Endothelial cell of umbilical vein (primary cell): ENCODE data around the gene HOXC5. TPM values are rescaled to one million over a fixed set of nuclear protein-coding genes. Genes with fewer than 3 reads are reported as not detected.

Experiments used
- BruUV-seq: library from RNA; stranded (reverse); fragments of 400-500 nt; replicated peaks from 2 replicates; lab custom pipeline; 2021; lab: Mats Ljungman, UMichigan
- CTCF ChIA-PET: fragments of 300-600, 350-600 bp; sonication (Branson Sonifier 250); formaldehyde crosslinking; loops from one replicate; lab custom pipeline; 2021; ENCODE audit warnings: antibody characterized with exemption, inconsistent platforms; lab: Charles Lee
- POLR2A ChIA-PET: fragments of 300-600, 350-600 bp; sonication (Branson Sonifier 250); formaldehyde crosslinking; loops from one replicate; lab custom pipeline; 2021; ENCODE audit warnings: antibody characterized with exemption, inconsistent platforms; lab: Charles Lee
- DNase-seq: peaks from one replicate; pipeline ENCODE4 v3.0.0-alpha.2; 2011; ENCODE audit warnings: low read depth, low spot score
- FAIRE-seq: peaks from 2 replicates; lab custom pipeline; 2011; peaks lifted over from hg19 to GRCh38; lab: Jason Lieb, UNC
- H2AFZ ChIP-seq: 2 replicates; pipeline ENCODE4 v1.6.0; 2012; ENCODE audit warnings: low read depth, low read length, control low read depth, inconsistent platforms
- H3K27ac ChIP-seq: 2 replicates; pipeline ENCODE4 v1.5.1; 2011; ENCODE audit warnings: low read depth, mild to moderate bottlenecking, control low read depth, low read length, moderate library complexity; ENCODE audit not compliant: insufficient read depth
- H3K27me3 ChIP-seq, 2 experiments: 2 replicates each; pipeline versions ENCODE4 v1.6.0 to v1.6.1; 2011; ENCODE audit warnings: low read length in 2 of 2, mixed read lengths in 1 of 2; ENCODE audit not compliant: control insufficient read depth in 2 of 2, insufficient read depth in 2 of 2
- H3K36me3 ChIP-seq, 2 experiments: 2 replicates in 1 of 2; 3 replicates in 1 of 2; pipeline ENCODE4 v1.5.1; 2011; ENCODE audit warnings: low read length in 2 of 2, mild to moderate bottlenecking in 1 of 2, moderate library complexity in 1 of 2; ENCODE audit not compliant: control insufficient read depth in 2 of 2, insufficient read depth in 2 of 2; ENCODE audit errors: extremely low read depth in 1 of 2
- H3K4me1 ChIP-seq: 3 replicates; pipeline ENCODE4 v1.5.1; 2011; ENCODE audit warnings: mild to moderate bottlenecking, low read length; ENCODE audit not compliant: control insufficient read depth, insufficient read depth; ENCODE audit errors: extremely low read depth
- H3K4me2 ChIP-seq: 2 replicates; pipeline ENCODE4 v1.6.1; 2011; ENCODE audit warnings: low read length, control low read depth, mixed read lengths; ENCODE audit not compliant: insufficient read depth
- H3K4me3 ChIP-seq, 3 experiments: fragments of 200-600 bp in 1 of 3; sonication (generic), shearing (Covaris generic) in 1 of 3; replicated peaks in 1 of 3; 2 replicates each; pipeline ENCODE4 v1.5.1; 2011 to 2016; ENCODE audit warnings: control low read depth in 3 of 3, low read length in 3 of 3, mild to moderate bottlenecking in 2 of 3, inconsistent platforms in 1 of 3, low read depth in 1 of 3, moderate library complexity in 1 of 3; ENCODE audit not compliant: insufficient read depth in 1 of 3
- H3K79me2 ChIP-seq: 2 replicates; pipeline ENCODE4 v1.6.0; 2012; ENCODE audit warnings: low read length, inconsistent platforms; ENCODE audit not compliant: control insufficient read depth, insufficient read depth
- H3K9ac ChIP-seq: replicated peaks from 2 replicates; pipeline ENCODE3; 2011; ENCODE audit warnings: low read length, control low read depth; ENCODE audit not compliant: insufficient read depth; ENCODE audit errors: extremely low read depth
- H3K9me1 ChIP-seq: replicated peaks from 3 replicates; pipeline ENCODE4 v1.6.0; 2011; ENCODE audit warnings: mild to moderate bottlenecking, low read length; ENCODE audit not compliant: control insufficient read depth, insufficient read depth; ENCODE audit errors: extremely low read depth
- H3K9me3 ChIP-seq: replicated peaks from 2 replicates; pipeline ENCODE4 v1.5.1; 2012; ENCODE audit warnings: low read length, inconsistent platforms; ENCODE audit not compliant: control insufficient read depth, insufficient read depth
- H4K20me1 ChIP-seq: replicated peaks from 2 replicates; pipeline ENCODE3; 2011; ENCODE audit warnings: mild to moderate bottlenecking, low read length; ENCODE audit not compliant: control insufficient read depth, insufficient read depth; ENCODE audit errors: extremely low read depth
- EZH2 ChIP-seq: IDR thresholded peaks from 2 replicates; pipeline ENCODE4 v1.6.1; 2012; ENCODE audit warnings: borderline replicate concordance, low read depth, mild to moderate bottlenecking, moderate library complexity, low read length, inconsistent platforms; ENCODE audit not compliant: severe bottlenecking
- JUN ChIP-seq: IDR thresholded peaks from 2 replicates; pipeline ENCODE4 v1.6.1; 2011; ENCODE audit warnings: borderline replicate concordance, low read depth; ENCODE audit not compliant: insufficient read length, insufficient read depth
- MYC ChIP-seq: IDR thresholded peaks from one replicate; pipeline ENCODE4 v1.6.1; 2011; ENCODE audit warnings: mild to moderate bottlenecking, low read depth, low read length
- POLR2A ChIP-seq: IDR thresholded peaks from 2 replicates; pipeline ENCODE4 v1.6.1; 2012; ENCODE audit warnings: low read depth, mild to moderate bottlenecking, control low read depth, low read length
- POLR2AphosphoS5 ChIP-seq: IDR thresholded peaks from 2 replicates; pipeline ENCODE4 v1.6.1; 2012; ENCODE audit warnings: low read depth, mild to moderate bottlenecking, control low read depth, low read length, moderate library complexity; ENCODE audit not compliant: insufficient read depth
- dilution Hi-C: fragments of 300-500 bp; cut with MboI; formaldehyde crosslinking; loops from one replicate; pipeline ENCODE4 v1.15.0; 2019; ENCODE audit warnings: low sequenced_read_pairs; ENCODE audit not compliant: extremely low pct_ligation_motif_present
- intact Hi-C: fragments of 100-400 bp; cut with micrococcal nuclease; formaldehyde crosslinking; loops from one replicate; pipeline ENCODE4 v1.10.0; 2022
- polyA plus RNA-seq, 4 experiments: library from polyadenylated mRNA; depleted of rRNA in 3 of 4; stranded (reverse) in 3 of 4; unstranded in 1 of 4; fragments of >200 nt; gene quantifications; 2 replicates each; pipeline versions ENCODE4 v1.2.1 to v1.2.3, GENCODE V29; 2011 to 2012; ENCODE audit warnings: missing spikeins in 1 of 4
- total RNA-seq: library from RNA; stranded (reverse); gene quantifications from 2 replicates; pipeline ENCODE4 v1.2.3, GENCODE V29; 2021
- TF ChIP-seq, protein P1 (sequence below), 2 donors: IDR thresholded peaks; 1 replicate in 1 of 2; 2 replicates in 1 of 2; pipeline ENCODE4 v1.5.1; 2011; ENCODE audit warnings: low read length in 2 of 2, mild to moderate bottlenecking in 2 of 2, moderate library complexity in 2 of 2, control low read depth in 1 of 2, inconsistent platforms in 1 of 2, low read depth in 1 of 2; ENCODE audit not compliant: insufficient read depth in 1 of 2; ENCODE audit errors: extremely low read depth in 1 of 2

The HOXC5 gene
- total and polyA plus RNA-seq, 2 donors (not counting 3 experiments of a cell fraction or from before 2014, with no cell fraction given) = not detected

DNA sequence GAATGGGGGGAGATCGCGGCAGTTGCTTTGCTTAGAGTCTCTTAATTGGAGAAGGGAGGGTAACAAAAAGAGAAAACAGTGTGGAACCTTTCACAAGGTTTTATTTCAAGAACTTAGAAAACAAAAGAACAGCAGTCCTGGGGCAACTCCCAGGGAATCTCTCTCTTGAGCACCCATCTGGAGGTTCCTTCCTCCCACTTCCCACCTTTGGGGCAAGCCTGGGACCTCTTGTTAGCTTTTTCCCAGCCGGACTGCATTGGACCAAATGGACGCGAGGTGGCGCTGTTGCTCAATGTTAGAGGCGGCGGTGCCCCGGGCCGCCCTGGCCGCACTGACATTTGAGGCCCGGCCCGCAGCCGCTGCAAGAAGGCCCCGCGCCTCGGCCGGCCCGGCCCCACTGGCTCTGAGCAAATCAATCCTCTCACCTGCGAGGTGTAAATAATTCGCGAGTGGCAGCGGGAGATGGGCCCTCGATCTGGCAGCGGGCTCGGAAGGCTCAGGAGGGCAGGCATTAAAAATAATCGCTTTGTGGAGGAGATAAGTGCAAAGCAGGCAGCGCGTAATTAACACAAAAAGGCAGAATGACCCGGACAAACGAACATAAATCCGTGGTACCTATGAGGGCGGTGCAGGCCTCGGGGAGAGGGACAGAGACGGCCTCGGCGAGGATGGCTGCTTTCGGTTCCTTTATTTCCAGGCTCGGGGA lies 26.8 kb upstream of the HOXC5 start:
- Histone ChIP-seq H3K9me1 (no peaks in the 10 kb centered on the region), H3K27me3 (peaks cover 79 to 89% of the 10 kb centered on the region in 2 experiments), H3K9me3 (no peaks in the 10 kb centered on the region), H3K4me3 (no peak overlapping the region), H3K4me1 (no peaks in the 10 kb centered on the region), H3K27ac (no peak overlapping the region), H4K20me1 (no peaks in the 10 kb centered on the region), H3K36me3 (no peaks in the 10 kb centered on the region), H3K79me2 (no peaks in the 10 kb centered on the region), H2AFZ (no peak overlapping the region), H3K4me2 (no peak overlapping the region), H3K9ac (no peak overlapping the region)
- ChIA-PET POLR2A (no interaction called here), CTCF (interaction anchor here (0.6 to 17.0 kb wide), 32 partner anchors 10 to 373 kb away, joined by 3 to 616 read pairs (median 4); partner anchors contain the start of genes HOXC10, HOXC5, HOXC6 and SMUG1)
- dilution Hi-C loops = no loop called here
- peak; percentile 79 for DNase-seq
- intact Hi-C loops = loop anchor here (1.0 to 10.0 kb wide), 4 partner anchors 185 to 359 kb away; partner anchors contain the start of gene GPR84
- TF ChIP-seq POLR2AphosphoS5 (no peak), POLR2A (no peak), MYC (no peak), JUN (no peak), EZH2 (no peak)
- TF ChIP-seq, protein P1, sequence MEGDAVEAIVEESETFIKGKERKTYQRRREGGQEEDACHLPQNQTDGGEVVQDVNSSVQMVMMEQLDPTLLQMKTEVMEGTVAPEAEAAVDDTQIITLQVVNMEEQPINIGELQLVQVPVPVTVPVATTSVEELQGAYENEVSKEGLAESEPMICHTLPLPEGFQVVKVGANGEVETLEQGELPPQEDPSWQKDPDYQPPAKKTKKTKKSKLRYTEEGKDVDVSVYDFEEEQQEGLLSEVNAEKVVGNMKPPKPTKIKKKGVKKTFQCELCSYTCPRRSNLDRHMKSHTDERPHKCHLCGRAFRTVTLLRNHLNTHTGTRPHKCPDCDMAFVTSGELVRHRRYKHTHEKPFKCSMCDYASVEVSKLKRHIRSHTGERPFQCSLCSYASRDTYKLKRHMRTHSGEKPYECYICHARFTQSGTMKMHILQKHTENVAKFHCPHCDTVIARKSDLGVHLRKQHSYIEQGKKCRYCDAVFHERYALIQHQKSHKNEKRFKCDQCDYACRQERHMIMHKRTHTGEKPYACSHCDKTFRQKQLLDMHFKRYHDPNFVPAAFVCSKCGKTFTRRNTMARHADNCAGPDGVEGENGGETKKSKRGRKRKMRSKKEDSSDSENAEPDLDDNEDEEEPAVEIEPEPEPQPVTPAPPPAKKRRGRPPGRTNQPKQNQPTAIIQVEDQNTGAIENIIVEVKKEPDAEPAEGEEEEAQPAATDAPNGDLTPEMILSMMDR (IDR thresholded peaks at IDR 0.05; ENCODE audit: extremely low read depth in 1 of 2, insufficient read depth in 1 of 2, low read depth in 1 of 2, low read length in 2 of 2) = peak; percentile 84 to 86
- BruUV-seq = no TSS peak
- peak; percentile 87 for FAIRE-seq
